HepG2 (cell line): ENCODE results near the gene VWA3B. TPM values are rescaled to one million over a fixed set of nuclear protein-coding genes. Genes with fewer than 3 reads are reported as not detected.

Source experiments
- ATAC-seq: fragments of 200-7000 bp; cut with Tn5 transposase; 3 replicates; pipeline ENCODE4 v1.9.1; 2020; ENCODE audit warnings: mild to moderate bottlenecking, moderate library complexity
- BruUV-seq: library from RNA; stranded (reverse); fragments of 400-500 nt; replicated peaks from 2 replicates; lab custom pipeline; 2021; lab: Mats Ljungman, UMichigan
- CTCF ChIA-PET: fragments of 300-600 bp; formaldehyde crosslinking; extraction: SDS; loops from one replicate; lab custom pipeline; 2021; ENCODE audit warnings: low total read pairs, inconsistent platforms, low intra/inter-chr PET ratio; lab: Yijun Ruan, JAX
- POLR2A ChIA-PET: fragments of 350-600 bp; sonication (Branson Sonifier 250); formaldehyde crosslinking; loops from one replicate; lab custom pipeline; 2020; ENCODE audit warnings: antibody characterized with exemption, inconsistent platforms; lab: Yijun Ruan, JAX
- DNase-seq: peaks from one replicate; pipeline ENCODE4 v3.0.0-alpha.2; 2015; ENCODE audit warnings: low spot score
- FAIRE-seq: peaks from 3 replicates; lab custom pipeline; 2011; peaks lifted over from hg19 to GRCh38; lab: Jason Lieb, UNC
- H2AFZ ChIP-seq: one replicate; pipeline ENCODE4 v1.6.1; 2011; ENCODE audit warnings: low read length, inconsistent platforms
- H3K27ac ChIP-seq: fragments of 300-600 bp; 3 replicates; pipeline ENCODE4 v1.8.0; 2011; ENCODE audit warnings: mixed run types, mild to moderate bottlenecking, mixed read lengths, low read length, inconsistent platforms; ENCODE audit not compliant: insufficient read depth; ENCODE audit errors: extremely low read length
- H3K27me3 ChIP-seq, 2 experiments: fragments of 200-600 bp in 1 of 2; 2 replicates in 1 of 2; 3 replicates in 1 of 2; pipeline versions ENCODE4 v1.6.0 to v1.8.0; 2011; ENCODE audit warnings: low read length in 2 of 2, mild to moderate bottlenecking in 2 of 2, moderate library complexity in 2 of 2, inconsistent platforms in 1 of 2; ENCODE audit not compliant: insufficient read depth in 2 of 2, control insufficient read depth in 1 of 2
- H3K36me3 ChIP-seq, 2 experiments: fragments of 200-600 bp in 1 of 2; replicated peaks in 1 of 2; 2 replicates in 1 of 2; 3 replicates in 1 of 2; pipeline versions ENCODE4 v1.5.1 to v1.8.0; 2011; ENCODE audit warnings: low read length in 2 of 2, inconsistent platforms in 1 of 2; ENCODE audit not compliant: insufficient read depth in 2 of 2, control insufficient read depth in 1 of 2
- H3K4me1 ChIP-seq: 2 replicates; pipeline ENCODE4 v1.5.1; 2012; ENCODE audit warnings: low read length, inconsistent platforms; ENCODE audit not compliant: insufficient read depth
- H3K4me2 ChIP-seq: 2 replicates; pipeline ENCODE4 v1.6.0; 2011; ENCODE audit warnings: low read depth, low read length, inconsistent platforms
- H3K4me3 ChIP-seq, 3 experiments: fragments of 200-600 bp in 1 of 3; sonication (generic), shearing (Covaris generic) in 1 of 3; replicated peaks in 1 of 3; 2 replicates each; pipeline ENCODE4 v1.5.1; 2011 to 2016; ENCODE audit warnings: low read length in 3 of 3, inconsistent platforms in 2 of 3, low read depth in 2 of 3, mild to moderate bottlenecking in 2 of 3, control low read depth in 1 of 3, mixed read lengths in 1 of 3; ENCODE audit not compliant: insufficient read depth in 1 of 3
- H3K79me2 ChIP-seq: one replicate; pipeline ENCODE4 v1.6.1; 2011; ENCODE audit warnings: low read length, inconsistent platforms; ENCODE audit not compliant: insufficient read depth
- H3K9ac ChIP-seq: 2 replicates; pipeline ENCODE4 v1.6.0; 2011; ENCODE audit warnings: mild to moderate bottlenecking, low read depth, low read length, inconsistent platforms; ENCODE audit not compliant: insufficient read depth
- H3K9me3 ChIP-seq: 2 replicates; pipeline ENCODE4 v1.5.1; 2012; ENCODE audit warnings: mild to moderate bottlenecking, low read length
- H4K20me1 ChIP-seq: 2 replicates; pipeline ENCODE4 v1.6.0; 2011; ENCODE audit warnings: inconsistent platforms, mild to moderate bottlenecking, low read length, moderate library complexity; ENCODE audit not compliant: insufficient read depth
- DMAP1 ChIP-seq: IDR thresholded peaks from 2 replicates; pipeline ENCODE4 v1.6.1; 2016
- FOSL2 ChIP-seq: sonication (generic); formaldehyde crosslinking; IDR thresholded peaks from 2 replicates; pipeline ENCODE4 v1.4.0; 2020; ENCODE audit warnings: missing genetic modification reagents
- GMEB1 ChIP-seq: sonication (generic); formaldehyde crosslinking; IDR thresholded peaks from 2 replicates; pipeline ENCODE4 v1.5.1; 2020; ENCODE audit warnings: missing genetic modification reagents, mild to moderate bottlenecking, borderline replicate concordance
- MTA1 ChIP-seq: sonication (generic); formaldehyde crosslinking; IDR thresholded peaks from 2 replicates; pipeline ENCODE4 v1.4.0; 2020; ENCODE audit warnings: missing genetic modification reagents, mild to moderate bottlenecking, borderline replicate concordance
- POGK ChIP-seq: sonication (generic); formaldehyde crosslinking; conservative IDR thresholded peaks from 2 replicates; pipeline ENCODE4 v1.8.0; 2022; ENCODE audit warnings: mild to moderate bottlenecking, moderate library complexity, missing genetic modification reagents
- RAD51 ChIP-seq: fragments of 450-650 bp; IDR thresholded peaks from 2 replicates; pipeline ENCODE4 v1.6.1; 2016; ENCODE audit warnings: borderline replicate concordance
- RFXAP ChIP-seq: sonication (generic); formaldehyde crosslinking; IDR thresholded peaks from 2 replicates; pipeline ENCODE4 v1.4.0; 2020; ENCODE audit warnings: missing genetic modification reagents, borderline replicate concordance
- RORA ChIP-seq: sonication (generic); formaldehyde crosslinking; IDR thresholded peaks from 2 replicates; pipeline ENCODE4 v1.5.0; 2020; ENCODE audit warnings: mild to moderate bottlenecking, missing genetic modification reagents, moderate library complexity
- SPEN ChIP-seq: sonication (generic); formaldehyde crosslinking; IDR thresholded peaks from 2 replicates; pipeline ENCODE4 v1.5.1; 2020; ENCODE audit warnings: low read depth, mild to moderate bottlenecking, missing genetic modification reagents
- YEATS4 ChIP-seq: sonication (generic); formaldehyde crosslinking; IDR thresholded peaks from 2 replicates; pipeline ENCODE4 v1.4.0; 2020; ENCODE audit warnings: missing genetic modification reagents, borderline replicate concordance
- ZNF510 ChIP-seq: sonication (generic); formaldehyde crosslinking; IDR thresholded peaks from 2 replicates; pipeline ENCODE4 v1.4.0; 2020; ENCODE audit warnings: low read depth, mild to moderate bottlenecking, missing genetic modification reagents
- ZNF652 ChIP-seq: IDR thresholded peaks from 2 replicates; pipeline ENCODE4 v1.6.1; 2016; ENCODE audit warnings: low read depth, borderline replicate concordance
- ZNF674 ChIP-seq: sonication (generic); formaldehyde crosslinking; IDR thresholded peaks from 2 replicates; pipeline ENCODE4 v1.5.0; 2020; ENCODE audit warnings: low read depth, mild to moderate bottlenecking, missing genetic modification reagents
- ZNF766 ChIP-seq: sonication (generic); formaldehyde crosslinking; IDR thresholded peaks from 2 replicates; pipeline ENCODE4 v1.5.0; 2020; ENCODE audit warnings: missing genetic modification reagents, borderline replicate concordance
- ZNF788 ChIP-seq: sonication (generic); formaldehyde crosslinking; IDR thresholded peaks from 2 replicates; pipeline ENCODE4 v1.5.0; 2020; ENCODE audit warnings: mild to moderate bottlenecking, missing genetic modification reagents, borderline replicate concordance
- WGBS: methylation state at CpG from one replicate; pipeline ENCODE4 v1.1.6; 2017; ENCODE audit warnings: low lambda C conversion rate; 5-methylcytosine and 5-hydroxymethylcytosine counted together
- in situ Hi-C: cut with HindIII; loops from 2 replicates; pipeline ENCODE4 v1.10.0; 2017; ENCODE audit warnings: low pct_unique_long_range_greater_than_20kb; ENCODE audit not compliant: extremely low pct_ligation_motif_present
- intact Hi-C: fragments of 100-400 bp; cut with micrococcal nuclease; formaldehyde crosslinking; loops from one replicate; pipeline ENCODE4 v1.10.0; 2022; ENCODE audit not compliant: unreplicated experiment
- polyA plus RNA-seq, 8 experiments: library from polyadenylated mRNA; depleted of rRNA in 3 of 8; stranded (reverse) in 7 of 8; unstranded in 1 of 8; fragments of >200 nt; fragmentation: Illumina TruSeq in 4 of 8; extraction: Trizol in 4 of 8; gene quantifications; 2 replicates each; pipeline versions ENCODE4 v1.2.1 to v1.2.3, GENCODE V29; 2011 to 2016; ENCODE audit warnings: low read depth in 4 of 8, missing spikeins in 1 of 8, mixed read lengths in 1 of 8; ENCODE audit not compliant: insufficient read depth in 1 of 8
- total RNA-seq, 5 experiments: library from RNA; depleted of rRNA; stranded (reverse); fragments of >200 nt; fragmentation: Illumina TruSeq; extraction: Trizol; gene quantifications; 2 replicates each; pipeline ENCODE4 v1.2.3, GENCODE V29; 2016; ENCODE audit warnings: low read depth in 1 of 5
- TF ChIP-seq, protein P1 (sequence below): sonication (generic); formaldehyde crosslinking; IDR thresholded peaks from 2 replicates; pipeline ENCODE4 v1.5.0; 2020; ENCODE audit warnings: missing genetic modification reagents
- TF ChIP-seq, protein P2 (sequence below): IDR thresholded peaks from 2 replicates; pipeline ENCODE4 v1.6.1; 2018; ENCODE audit warnings: missing genetic modification reagents

VWA3B gene
- total and polyA plus RNA-seq, 2 of the 13 experiments (the other 11 are each of a cell fraction or from before 2014, with no cell fraction given): not detected

GRCh38 chr2:98254504-98255059 lies 167.6 kb downstream of the VWA3B start:
- no peak overlapping the region for H3K9ac ChIP-seq
- H2AFZ ChIP-seq: no peak overlapping the region
- peaks cover 1 to 9% of the 10 kb centered on the region in 2 experiments; a peak in 3 of 5 replicates for H3K27me3 ChIP-seq
- H3K4me1 ChIP-seq: no peaks in the 10 kb centered on the region
- no peaks in the 10 kb centered on the region for H3K36me3 ChIP-seq
- ChIA-PET CTCF (no interaction called here), POLR2A (no interaction called here)
- no TSS peak for BruUV-seq
- TF ChIP-seq, protein P1, sequence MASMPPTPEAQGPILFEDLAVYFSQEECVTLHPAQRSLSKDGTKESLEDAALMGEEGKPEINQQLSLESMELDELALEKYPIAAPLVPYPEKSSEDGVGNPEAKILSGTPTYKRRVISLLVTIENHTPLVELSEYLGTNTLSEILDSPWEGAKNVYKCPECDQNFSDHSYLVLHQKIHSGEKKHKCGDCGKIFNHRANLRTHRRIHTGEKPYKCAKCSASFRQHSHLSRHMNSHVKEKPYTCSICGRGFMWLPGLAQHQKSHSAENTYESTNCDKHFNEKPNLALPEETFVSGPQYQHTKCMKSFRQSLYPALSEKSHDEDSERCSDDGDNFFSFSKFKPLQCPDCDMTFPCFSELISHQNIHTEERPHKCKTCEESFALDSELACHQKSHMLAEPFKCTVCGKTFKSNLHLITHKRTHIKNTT: no peak
- TF ChIP-seq FOSL2: no peak
- TF ChIP-seq ZNF766: no peak
- TF ChIP-seq SPEN: no peak
- TF ChIP-seq POGK (CRISPR knock-in tag): no peak
- no peak for TF ChIP-seq ZNF788 (CRISPR knock-in tag)
- no peak for TF ChIP-seq DMAP1
- no peak for TF ChIP-seq MTA1 (CRISPR knock-in tag)
- no peak for TF ChIP-seq YEATS4 (CRISPR knock-in tag)
- TF ChIP-seq, protein P2, sequence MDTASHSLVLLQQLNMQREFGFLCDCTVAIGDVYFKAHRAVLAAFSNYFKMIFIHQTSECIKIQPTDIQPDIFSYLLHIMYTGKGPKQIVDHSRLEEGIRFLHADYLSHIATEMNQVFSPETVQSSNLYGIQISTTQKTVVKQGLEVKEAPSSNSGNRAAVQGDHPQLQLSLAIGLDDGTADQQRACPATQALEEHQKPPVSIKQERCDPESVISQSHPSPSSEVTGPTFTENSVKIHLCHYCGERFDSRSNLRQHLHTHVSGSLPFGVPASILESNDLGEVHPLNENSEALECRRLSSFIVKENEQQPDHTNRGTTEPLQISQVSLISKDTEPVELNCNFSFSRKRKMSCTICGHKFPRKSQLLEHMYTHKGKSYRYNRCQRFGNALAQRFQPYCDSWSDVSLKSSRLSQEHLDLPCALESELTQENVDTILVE (CRISPR knock-in tag): no peak
- TF ChIP-seq GMEB1 (CRISPR knock-in tag): no peak
- no peak for TF ChIP-seq ZNF674 (CRISPR knock-in tag)
- no peak for TF ChIP-seq ZNF510 (CRISPR knock-in tag)
- TF ChIP-seq RORA (CRISPR knock-in tag): no peak
- no peak for TF ChIP-seq RFXAP (CRISPR knock-in tag)
- no peak for TF ChIP-seq RAD51
- no peak for TF ChIP-seq ZNF652
- H3K9me3 ChIP-seq: no peaks in the 10 kb centered on the region
- DNase-seq (no peak), FAIRE-seq (no peak), ATAC-seq (no peak)
- no peaks in the 10 kb centered on the region for H4K20me1 ChIP-seq
- 68% methylated on average over 9 of the region's 9 CpGs for WGBS
- in situ Hi-C loops: no loop called here
- no peak overlapping the region for H3K27ac ChIP-seq
- H3K4me3 ChIP-seq: no peak overlapping the region
- intact Hi-C loops: no loop called here
- H3K4me2 ChIP-seq: no peak overlapping the region
- no peaks in the 10 kb centered on the region for H3K79me2 ChIP-seq
